Left ventricle myocardium inferior (tissue), 1 donor: ENCODE measurements around the gene ZNF497. TPM values are rescaled to one million over a fixed set of nuclear protein-coding genes. Genes with fewer than 3 reads are reported as not detected.
"Not testable (repeated sequence)": the region's sequence is repeated elsewhere in the genome, so short reads cannot be mapped to it uniquely, and the experiment has no call there.

Experiments used
- DNase-seq: peaks from one replicate; pipeline ENCODE4 v3.0.0-alpha.2; 2020
- H3K27ac ChIP-seq: fragments of 200-600 bp; replicated peaks from 2 replicates; pipeline ENCODE4 v1.8.0; 2021
- H3K27me3 ChIP-seq: fragments of 200-600 bp; 2 replicates; pipeline ENCODE4 v1.8.0; 2021; ENCODE audit warnings: low read depth
- H3K36me3 ChIP-seq: fragments of 200-600 bp; 2 replicates; pipeline ENCODE4 v1.8.0; 2021
- H3K4me1 ChIP-seq: fragments of 200-600 bp; 2 replicates; pipeline ENCODE4 v1.8.0; 2021
- H3K4me3 ChIP-seq: fragments of 200-600 bp; 2 replicates; pipeline ENCODE4 v1.8.0; 2021; ENCODE audit warnings: mild to moderate bottlenecking, moderate library complexity
- H3K9me3 ChIP-seq: fragments of 200-600 bp; replicated peaks from 2 replicates; pipeline ENCODE4 v1.8.0; 2021
- CTCF ChIP-seq: fragments of 200-600 bp; IDR thresholded peaks from 2 replicates; pipeline ENCODE4 v1.8.0; 2021; ENCODE audit warnings: antibody characterized with exemption, mild to moderate bottlenecking, borderline replicate concordance
- intact Hi-C: fragments of 100-400 bp; cut with micrococcal nuclease; formaldehyde crosslinking; loops from one replicate; pipeline ENCODE4 v1.11.0; 2022
- total RNA-seq: library from RNA; stranded (reverse); fragmentation: NEBNext Ultra II Directional; extraction: Animal tissue kit (Norgen Biotek cat#: 25700); gene quantifications from one replicate; pipeline ENCODE4 v1.2.1, GENCODE V29; 2021
- donor health status: DM: no; HTN: yes; CAD: no; lungs with severe emphysema.

The ZNF497 gene
- total RNA-seq, 1 donor from 2014 or later: 0.41 TPM

- Histone ChIP-seq H3K9me3 (no peaks in the 10 kb centered on the region), H3K36me3 (no peaks in the 10 kb centered on the region), H3K27me3 (no peaks in the 10 kb centered on the region), H3K4me1 (peaks cover 39% of the 10 kb centered on the region), H3K4me3 (peak overlapping the region; percentile 86), H3K27ac (peak overlapping the region; percentile 94)
- intact Hi-C loops: no loop called here
- peak; percentile 32 for TF ChIP-seq CTCF
- no peak for DNase-seq
Observed at GRCh38 chr19:58406818-58407657, 44.5 kb upstream of the ZNF497 start.

- peaks cover 45% of the 10 kb centered on the region for H3K4me1 ChIP-seq
- H3K27me3 ChIP-seq, H3K36me3 ChIP-seq, H3K27ac ChIP-seq, H3K9me3 ChIP-seq, H3K4me3 ChIP-seq, DNase-seq, intact Hi-C loops: not testable (repeated sequence)
Observed at GRCh38 chr19:58403920-58404478, 41.4 kb upstream of the ZNF497 start.

GRCh38 chr19:58401840-58402421 is 39.4 kb upstream of the ZNF497 start:
- Histone ChIP-seq H3K36me3 (no peaks in the 10 kb centered on the region), H3K27ac (peak overlapping the region; percentile 67)

GRCh38 chr19:58400916-58401839 is 38.6 kb upstream of the ZNF497 start:
- Histone ChIP-seq H3K27ac (peak overlapping the region; percentile 67), H3K4me3 (peak overlapping the region; percentile 74), H3K4me1 (peaks cover 28% of the 10 kb centered on the region), H3K36me3 (no peaks in the 10 kb centered on the region), H3K27me3 (peaks cover 21% of the 10 kb centered on the region), H3K9me3 (no peaks in the 10 kb centered on the region)
- intact Hi-C loops: no loop called here
- TF ChIP-seq CTCF: peak; percentile 18
- peak; percentile 100 for DNase-seq

More at GRCh38 chr19:58401840-58402421, 39.4 kb upstream of the ZNF497 start:
- no peaks in the 10 kb centered on the region for H3K9me3 ChIP-seq
- peak overlapping the region; percentile 74 for H3K4me3 ChIP-seq
- no peak for TF ChIP-seq CTCF
- intact Hi-C loops: no loop called here
- H3K4me1 ChIP-seq: peaks cover 28% of the 10 kb centered on the region
- peaks cover 15% of the 10 kb centered on the region for H3K27me3 ChIP-seq
- DNase-seq: no peak

GRCh38 chr19:58400316-58400915 is 37.9 kb upstream of the ZNF497 start:
- no peak for TF ChIP-seq CTCF
- Histone ChIP-seq H3K27me3 (peaks cover 29% of the 10 kb centered on the region), H3K4me3 (peak overlapping the region; percentile 74), H3K36me3 (no peaks in the 10 kb centered on the region), H3K9me3 (no peaks in the 10 kb centered on the region), H3K27ac (no peak overlapping the region), H3K4me1 (peaks cover 34% of the 10 kb centered on the region)
- intact Hi-C loops: no loop called here
- DNase-seq: no peak
